ENCODE data around the gene CEP112. TPM values are rescaled to one million over a fixed set of nuclear protein-coding genes. Genes with fewer than 3 reads are reported as not detected.

Gene CEP112
- total RNA-seq, 1 donor from 2014 or later: 21.8 TPM

DNA sequence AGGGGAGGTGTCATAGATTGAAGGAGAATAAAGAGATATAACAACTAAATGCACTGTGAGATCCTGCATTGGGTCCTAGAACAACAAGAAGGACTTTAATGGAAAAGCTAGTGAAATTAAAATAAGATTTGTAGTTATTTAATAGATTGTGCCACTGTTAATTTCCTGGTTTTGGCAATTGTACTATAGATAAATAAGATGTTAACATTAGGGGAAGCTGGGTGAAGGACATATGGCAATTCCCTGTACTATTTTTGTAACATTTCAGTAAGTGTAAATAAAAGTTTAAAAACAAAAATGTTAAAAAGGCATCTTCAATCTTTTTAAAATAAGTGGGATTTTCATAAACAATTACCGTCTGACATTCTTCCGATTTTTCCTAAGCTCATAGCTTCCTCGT lies 372.1 kb downstream of the CEP112 start:
- DNase-seq (ENCODE audit: low spot score): no peak
- Mint-ChIP-seq H3K4me3 (ENCODE audit: unreplicated experiment) (no peak overlapping the region), H3K27me3 (ENCODE audit: low read depth) (no peaks in the 10 kb centered on the region), H3K36me3 (ENCODE audit: low read depth) (peaks cover 7% of the 10 kb centered on the region), H3K27ac (ENCODE audit: unreplicated experiment) (no peak overlapping the region), H3K9me3 (ENCODE audit: low read depth) (peaks cover 15% of the 10 kb centered on the region), H3K4me1 (ENCODE audit: low read depth) (peaks cover 8% of the 10 kb centered on the region)
- TF ChIP-seq, protein P1, sequence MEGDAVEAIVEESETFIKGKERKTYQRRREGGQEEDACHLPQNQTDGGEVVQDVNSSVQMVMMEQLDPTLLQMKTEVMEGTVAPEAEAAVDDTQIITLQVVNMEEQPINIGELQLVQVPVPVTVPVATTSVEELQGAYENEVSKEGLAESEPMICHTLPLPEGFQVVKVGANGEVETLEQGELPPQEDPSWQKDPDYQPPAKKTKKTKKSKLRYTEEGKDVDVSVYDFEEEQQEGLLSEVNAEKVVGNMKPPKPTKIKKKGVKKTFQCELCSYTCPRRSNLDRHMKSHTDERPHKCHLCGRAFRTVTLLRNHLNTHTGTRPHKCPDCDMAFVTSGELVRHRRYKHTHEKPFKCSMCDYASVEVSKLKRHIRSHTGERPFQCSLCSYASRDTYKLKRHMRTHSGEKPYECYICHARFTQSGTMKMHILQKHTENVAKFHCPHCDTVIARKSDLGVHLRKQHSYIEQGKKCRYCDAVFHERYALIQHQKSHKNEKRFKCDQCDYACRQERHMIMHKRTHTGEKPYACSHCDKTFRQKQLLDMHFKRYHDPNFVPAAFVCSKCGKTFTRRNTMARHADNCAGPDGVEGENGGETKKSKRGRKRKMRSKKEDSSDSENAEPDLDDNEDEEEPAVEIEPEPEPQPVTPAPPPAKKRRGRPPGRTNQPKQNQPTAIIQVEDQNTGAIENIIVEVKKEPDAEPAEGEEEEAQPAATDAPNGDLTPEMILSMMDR (IDR thresholded peaks at IDR 0.05): no peak

DNA sequence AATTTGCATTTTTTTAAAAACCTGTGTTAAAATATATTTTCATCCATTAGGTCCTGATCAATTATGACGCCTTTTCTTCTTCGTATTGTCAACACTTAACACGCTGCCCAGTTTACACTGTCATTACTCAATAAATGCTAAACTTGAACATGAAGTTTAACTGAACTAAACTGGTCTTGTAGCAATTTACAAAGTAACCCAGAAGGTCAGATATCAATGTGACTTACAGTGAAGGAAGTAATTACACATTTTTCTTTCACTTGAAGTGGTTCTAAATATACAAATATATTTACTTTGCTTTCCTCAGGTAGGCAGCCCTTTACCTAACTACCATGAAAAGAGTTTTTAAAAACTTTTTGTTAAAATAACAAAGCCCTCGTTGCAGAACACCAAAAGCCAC lies 374.0 kb downstream of the CEP112 start:
- Mint-ChIP-seq H3K27ac (ENCODE audit: unreplicated experiment) (no peak overlapping the region), H3K9me3 (ENCODE audit: low read depth) (peaks cover 11% of the 10 kb centered on the region), H3K4me1 (ENCODE audit: low read depth) (peaks cover 8% of the 10 kb centered on the region), H3K4me3 (ENCODE audit: unreplicated experiment) (no peak overlapping the region), H3K36me3 (ENCODE audit: low read depth) (peaks cover 3% of the 10 kb centered on the region), H3K27me3 (ENCODE audit: low read depth) (no peaks in the 10 kb centered on the region)
- DNase-seq (ENCODE audit: low spot score): no peak
- TF ChIP-seq, protein P1 (IDR thresholded peaks at IDR 0.05): no peak

DNA sequence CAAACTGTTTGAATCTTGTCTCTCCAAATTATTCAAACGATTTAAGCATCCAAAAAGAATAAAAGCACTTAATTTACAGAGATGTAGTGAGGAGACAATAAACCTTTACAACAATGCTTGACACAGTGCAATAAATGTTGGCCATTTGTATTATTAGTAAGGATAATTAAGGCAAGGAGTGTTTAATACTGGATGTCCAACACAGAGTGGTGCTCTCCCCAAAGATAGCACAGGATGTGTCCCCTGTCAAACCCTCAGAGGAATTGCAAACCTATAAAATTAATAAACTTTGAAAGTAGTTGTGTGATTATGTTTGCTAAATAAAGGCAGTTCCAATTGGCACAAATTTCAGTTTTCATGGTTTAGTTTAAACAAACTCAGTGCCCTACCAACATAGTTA lies 377.5 kb downstream of the CEP112 start:
- H3K36me3 Mint-ChIP-seq (ENCODE audit: low read depth): peaks cover 4% of the 10 kb centered on the region
- TF ChIP-seq, protein P1 (IDR thresholded peaks at IDR 0.05): no peak
- H3K9me3 Mint-ChIP-seq (ENCODE audit: low read depth): peaks cover 6% of the 10 kb centered on the region
- H3K27ac Mint-ChIP-seq (ENCODE audit: unreplicated experiment): no peak overlapping the region
- peaks cover 3% of the 10 kb centered on the region for H3K4me1 Mint-ChIP-seq (ENCODE audit: low read depth)
- no peak overlapping the region for H3K4me3 Mint-ChIP-seq (ENCODE audit: unreplicated experiment)
- H3K27me3 Mint-ChIP-seq (ENCODE audit: low read depth): no peaks in the 10 kb centered on the region
- DNase-seq (ENCODE audit: low spot score): no peak

DNA sequence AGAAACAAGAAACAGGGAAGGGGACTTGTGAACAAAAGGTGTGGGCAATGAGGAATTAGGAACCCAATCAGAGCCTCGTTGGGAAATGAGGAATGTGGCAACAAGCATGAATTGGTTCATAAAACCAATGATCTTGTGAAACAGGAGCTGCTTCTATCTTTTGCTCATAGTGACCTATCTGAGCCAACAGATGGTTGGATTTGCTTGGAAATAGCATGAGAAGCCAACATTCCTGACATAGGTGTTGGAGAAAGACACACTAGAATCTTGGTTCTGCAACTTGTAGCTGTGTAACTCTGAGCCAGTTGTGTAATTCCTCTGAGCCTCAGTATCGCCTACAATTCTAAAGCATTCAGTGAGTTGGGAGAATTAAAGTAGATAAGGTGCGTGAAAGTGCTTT lies 378.6 kb downstream of the CEP112 start:
- Mint-ChIP-seq H3K27me3 (ENCODE audit: low read depth) (no peaks in the 10 kb centered on the region), H3K27ac (ENCODE audit: unreplicated experiment) (no peak overlapping the region), H3K9me3 (ENCODE audit: low read depth) (peaks cover 13% of the 10 kb centered on the region), H3K4me1 (ENCODE audit: low read depth) (peaks cover 7% of the 10 kb centered on the region), H3K36me3 (ENCODE audit: low read depth) (peaks cover 13% of the 10 kb centered on the region), H3K4me3 (ENCODE audit: unreplicated experiment) (no peak overlapping the region)
- TF ChIP-seq, protein P1 (IDR thresholded peaks at IDR 0.05): no peak
- DNase-seq (ENCODE audit: low spot score): no peak

DNA sequence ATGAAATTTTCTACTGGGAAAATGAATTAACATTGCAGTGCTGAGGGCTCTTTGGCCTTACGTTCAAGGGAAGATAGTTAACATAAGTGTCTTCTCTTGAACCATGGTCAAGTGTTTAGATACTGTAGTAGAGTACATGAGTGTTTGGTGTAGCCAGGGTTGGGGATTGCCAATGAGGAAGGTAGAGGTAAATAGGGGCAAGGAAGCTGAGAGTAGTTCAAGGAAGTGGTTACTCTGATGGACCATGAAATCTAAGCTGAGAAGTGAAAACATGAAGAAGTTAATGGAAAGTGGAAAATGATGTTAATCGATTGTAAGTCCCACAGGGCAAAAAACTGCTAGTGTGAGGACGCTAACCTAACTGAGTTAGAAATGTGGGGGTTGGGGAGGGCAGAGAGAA lies 380.9 kb downstream of the CEP112 start:
- peaks cover 16% of the 10 kb centered on the region for H3K36me3 Mint-ChIP-seq (ENCODE audit: low read depth)
- H3K27me3 Mint-ChIP-seq (ENCODE audit: low read depth): no peaks in the 10 kb centered on the region
- no peak overlapping the region for H3K4me3 Mint-ChIP-seq (ENCODE audit: unreplicated experiment)
- no peak for DNase-seq (ENCODE audit: low spot score)
- TF ChIP-seq, protein P1 (IDR thresholded peaks at IDR 0.05): no peak
- peaks cover 7% of the 10 kb centered on the region for H3K4me1 Mint-ChIP-seq (ENCODE audit: low read depth)
- peaks cover 21% of the 10 kb centered on the region for H3K9me3 Mint-ChIP-seq (ENCODE audit: low read depth)
- H3K27ac Mint-ChIP-seq (ENCODE audit: unreplicated experiment): no peak overlapping the region
